ENCODE results near the gene CAP1. TPM values are rescaled to one million over a fixed set of nuclear protein-coding genes. Genes with fewer than 3 reads are reported as not detected.

The CAP1 gene
- total and polyA plus RNA-seq, 7 donors = 177 to 412 (median 234) TPM

- H3K4me3 ChIP-seq = peak overlapping the region in 2 of 4 donors; percentile 76 to 88
- intact Hi-C loops (cut with DNase I) = loop anchor here (5.0 kb wide), 2 partner anchors 35 to 215 kb away; partner anchors contain the start of gene ZMPSTE24
- no peaks in the 10 kb centered on the region for H3K36me3 ChIP-seq
- TF ChIP-seq EP300 (IDR thresholded peaks at IDR 0.05) (no peak), CTCF (IDR thresholded peaks at IDR 0.05) (no peak), POLR2AphosphoS5 (IDR thresholded peaks at IDR 0.05) (no peak), POLR2A (IDR thresholded peaks at IDR 0.05) (no peak)
- 60 to 81% methylated on average over 4 of the region's 4 CpGs for WGBS, 2 donors
- no peaks in the 10 kb centered on the region for H3K27me3 ChIP-seq
- H3K9me3 ChIP-seq = no peaks in the 10 kb centered on the region
- H3K27ac ChIP-seq = peak overlapping the region; percentile 99 to 100 (median 100)
- no peak for DNase-seq
- H3K4me1 ChIP-seq = peaks cover 0 to 90% (median 74%) of the 10 kb centered on the region in 4 donors
These were observed 1.8 kb downstream of the CAP1 start for GRCh38 chr1:40042341-40042740.

DNA sequence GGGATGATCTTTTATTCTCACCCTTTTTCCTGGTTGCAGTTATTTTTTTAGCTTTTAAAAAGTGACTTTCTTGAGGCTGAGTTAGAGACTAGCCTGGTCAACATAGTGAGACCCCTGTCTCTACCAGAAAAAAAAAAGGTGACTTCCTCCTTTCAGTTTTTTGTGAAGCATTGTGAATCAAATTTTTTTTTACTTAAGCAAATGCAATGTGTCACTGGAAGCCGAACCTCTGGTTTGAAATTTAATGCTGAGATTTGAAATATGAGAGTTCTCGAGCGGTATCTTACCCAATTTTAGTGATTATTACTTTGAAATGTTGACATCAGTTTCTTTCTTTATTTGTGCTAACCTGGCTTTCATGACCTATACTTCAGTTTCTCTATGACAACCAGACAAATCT is 3.6 kb downstream of the CAP1 start:
- Histone ChIP-seq H3K27me3 (no peaks in the 10 kb centered on the region), H3K4me3 (no peak overlapping the region), H3K4me1 (peaks cover 0 to 86% (median 72%) of the 10 kb centered on the region in 4 donors), H3K9me3 (no peaks in the 10 kb centered on the region), H3K36me3 (no peaks in the 10 kb centered on the region), H3K27ac (peak overlapping the region in 2 of 4 donors; percentile 99 to 100)
- no peak for DNase-seq
- TF ChIP-seq CTCF (IDR thresholded peaks at IDR 0.05) (no peak), EP300 (IDR thresholded peaks at IDR 0.05) (no peak), POLR2AphosphoS5 (IDR thresholded peaks at IDR 0.05) (no peak)
- 57 to 73% methylated on average over 3 of the region's 3 CpGs for WGBS, 2 donors
- intact Hi-C loops (cut with DNase I) = loop anchor here (5.0 kb wide), 2 partner anchors 33 to 213 kb away; partner anchors contain the start of gene ZMPSTE24

- 88 to 93% methylated on average over 4 of the region's 4 CpGs for WGBS, 2 donors
- intact Hi-C loops (cut with DNase I) = no loop called here
- DNase-seq = no peak
- H3K9me3 ChIP-seq = no peaks in the 10 kb centered on the region
- peak overlapping the region in 2 of 4 donors; percentile 3 to 74 for H3K27ac ChIP-seq
- peaks cover 0 to 88% (median 78%) of the 10 kb centered on the region in 4 donors for H3K4me1 ChIP-seq
- no peak for TF ChIP-seq CTCF (IDR thresholded peaks at IDR 0.05)
- TF ChIP-seq EP300 (IDR thresholded peaks at IDR 0.05) = no peak
- no peak for TF ChIP-seq POLR2A (IDR thresholded peaks at IDR 0.05)
- TF ChIP-seq POLR2AphosphoS5 (IDR thresholded peaks at IDR 0.05) = no peak
- no peaks in the 10 kb centered on the region for H3K36me3 ChIP-seq
- H3K4me3 ChIP-seq = no peak overlapping the region
- no peaks in the 10 kb centered on the region for H3K27me3 ChIP-seq
These were observed 4.7 kb downstream of the CAP1 start for GRCh38 chr1:40045182-40045581.

DNA sequence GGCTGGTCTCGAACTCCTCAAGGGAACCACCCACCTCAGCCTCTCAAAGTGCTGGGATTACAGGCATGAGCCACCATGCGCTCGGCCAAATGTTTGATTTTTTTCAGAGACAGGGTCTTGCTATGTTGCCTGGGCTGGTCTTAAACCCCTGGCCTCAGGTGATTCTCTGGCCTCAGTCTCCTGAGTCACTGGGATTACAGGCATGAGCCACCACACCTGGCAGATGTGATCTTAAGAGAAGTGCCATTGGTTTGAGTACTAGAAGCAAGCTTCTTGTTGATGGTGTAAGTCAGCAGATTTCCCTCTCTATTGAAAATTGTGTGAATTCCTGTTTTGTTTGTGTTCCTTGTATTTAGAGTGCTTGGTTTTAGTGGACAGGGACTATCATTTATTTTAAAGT is 5.2 kb downstream of the CAP1 start:
- Histone ChIP-seq H3K36me3 (no peaks in the 10 kb centered on the region), H3K4me1 (peaks cover 0 to 93% (median 84%) of the 10 kb centered on the region in 4 donors), H3K27me3 (no peaks in the 10 kb centered on the region), H3K9me3 (no peaks in the 10 kb centered on the region), H3K27ac (peak overlapping the region in 1 of 4 donors; percentile 74), H3K4me3 (no peak overlapping the region)
- TF ChIP-seq CTCF (IDR thresholded peaks at IDR 0.05) (no peak), POLR2A (IDR thresholded peaks at IDR 0.05) (no peak), POLR2AphosphoS5 (IDR thresholded peaks at IDR 0.05) (no peak), EP300 (IDR thresholded peaks at IDR 0.05) (no peak)
- WGBS, 2 donors = 93 to 94% methylated on average over 3 of the region's 3 CpGs
- no peak for DNase-seq
- intact Hi-C loops (cut with DNase I) = no loop called here

DNA sequence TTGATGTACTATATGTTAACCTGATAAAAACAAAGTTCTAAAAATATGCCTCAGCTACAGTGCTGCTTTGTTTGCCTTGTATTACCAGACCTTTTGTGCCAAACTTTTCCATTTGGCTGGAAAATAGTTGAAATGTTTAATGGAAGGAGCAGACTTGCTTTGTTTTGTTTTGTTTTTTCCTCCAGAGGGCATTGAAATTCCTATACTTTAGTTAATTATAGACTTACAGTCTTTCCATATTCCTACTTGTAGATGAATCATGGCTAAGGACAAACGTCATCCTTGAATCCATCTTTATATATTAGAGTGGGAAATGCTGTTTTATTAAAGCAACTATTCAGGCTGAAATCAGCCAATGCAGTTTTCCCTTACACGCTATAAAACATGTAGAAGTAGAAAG is 6.7 kb downstream of the CAP1 start:
- H3K36me3 ChIP-seq = no peaks in the 10 kb centered on the region
- H3K27me3 ChIP-seq = no peaks in the 10 kb centered on the region
- intact Hi-C loops (cut with DNase I) = no loop called here
- no peaks in the 10 kb centered on the region for H3K9me3 ChIP-seq
- H3K27ac ChIP-seq = peak overlapping the region in 3 of 4 donors; percentile 30 to 75 (median 74)
- DNase-seq = no peak
- peaks cover 0 to 97% (median 80%) of the 10 kb centered on the region in 4 donors for H3K4me1 ChIP-seq
- no peak overlapping the region for H3K4me3 ChIP-seq
- 55 to 82% methylated on average over 2 of the region's 2 CpGs for WGBS, 2 donors
- no peak for TF ChIP-seq POLR2AphosphoS5 (IDR thresholded peaks at IDR 0.05)
- no peak for TF ChIP-seq POLR2A (IDR thresholded peaks at IDR 0.05)
- TF ChIP-seq CTCF (IDR thresholded peaks at IDR 0.05) = no peak
- no peak for TF ChIP-seq EP300 (IDR thresholded peaks at IDR 0.05)
